Fibroblast of the conjunctiva (primary cell): ENCODE data around the gene OGFOD2.
A peak's percentile ranks its signal among the peaks of the same experiment; 100 is the strongest.

Experiments
- DNase-seq: peaks from one replicate; pipeline ENCODE4 v3.0.0-alpha.2; 2010; ENCODE audit warnings: low read depth

OGFOD2 gene

GRCh38 chr12:122951979-122952892, 22.8 kb upstream of the OGFOD2 start:
- DNase-seq: peak; percentile 43

- no peak for DNase-seq
Observed at GRCh38 chr12:122955156-122955555, 19.9 kb upstream of the OGFOD2 start.

GRCh38 chr12:122956035-122956434, 19.0 kb upstream of the OGFOD2 start:
- no peak for DNase-seq

- DNase-seq: peak; percentile 43
Observed at GRCh38 chr12:122958198-122958888, 16.7 kb upstream of the OGFOD2 start.

GRCh38 chr12:122959566-122960192, 15.4 kb upstream of the OGFOD2 start:
- no peak for DNase-seq

- DNase-seq: no peak
Observed at GRCh38 chr12:122960193-122960569, 14.9 kb upstream of the OGFOD2 start.

GRCh38 chr12:122961531-122962329, 13.3 kb upstream of the OGFOD2 start:
- no peak for DNase-seq

GRCh38 chr12:122963941-122964265, 11.1 kb upstream of the OGFOD2 start:
- DNase-seq: no peak

GRCh38 chr12:122964439-122965257, 10.4 kb upstream of the OGFOD2 start:
- no peak for DNase-seq

GRCh38 chr12:122965321-122965751, 9.7 kb upstream of the OGFOD2 start:
- DNase-seq: no peak

GRCh38 chr12:122965851-122966742, 8.9 kb upstream of the OGFOD2 start, which contains the start of gene ABCB9:
TSS of gene ABCB9 (minus strand) at chr12:122966463. CDS start at chr12:122960235, 6,228 bp downstream.
- DNase-seq: peak; percentile 80

- no peak for DNase-seq
Observed at GRCh38 chr12:122966743-122967550, 8.1 kb upstream of the OGFOD2 start.

GRCh38 chr12:122968104-122968503, 6.9 kb upstream of the OGFOD2 start:
- no peak for DNase-seq

GRCh38 chr12:122969676-122970075, 5.4 kb upstream of the OGFOD2 start:
- no peak for DNase-seq

GRCh38 chr12:122974274-122974891, 661 bp upstream of the OGFOD2 start:
- DNase-seq: peak; percentile 96

- no peak for DNase-seq
Observed at GRCh38 chr12:122975790-122976647, 975 bp downstream of the OGFOD2 start.

- no peak for DNase-seq
Observed at GRCh38 chr12:122976648-122976975, 1.6 kb downstream of the OGFOD2 start.

- no peak for DNase-seq
Observed at GRCh38 chr12:122977153-122977552, 2.1 kb downstream of the OGFOD2 start.
